ENCODE results near the gene EPHB3.

- TF ChIP-seq CTCF (IDR thresholded peaks at IDR 0.05) (no peak), POLR2A (IDR thresholded peaks at IDR 0.05) (no peak)
Observed at GRCh38 chr3:184567946-184568559, 6.5 kb downstream of the EPHB3 start.
